ENCODE measurements around the gene FAM163B. TPM values are rescaled to one million over a fixed set of nuclear protein-coding genes. Genes with fewer than 3 reads are reported as not detected.

The FAM163B gene
- total and polyA plus RNA-seq, 5 donors from 2014 or later: not detected

DNA sequence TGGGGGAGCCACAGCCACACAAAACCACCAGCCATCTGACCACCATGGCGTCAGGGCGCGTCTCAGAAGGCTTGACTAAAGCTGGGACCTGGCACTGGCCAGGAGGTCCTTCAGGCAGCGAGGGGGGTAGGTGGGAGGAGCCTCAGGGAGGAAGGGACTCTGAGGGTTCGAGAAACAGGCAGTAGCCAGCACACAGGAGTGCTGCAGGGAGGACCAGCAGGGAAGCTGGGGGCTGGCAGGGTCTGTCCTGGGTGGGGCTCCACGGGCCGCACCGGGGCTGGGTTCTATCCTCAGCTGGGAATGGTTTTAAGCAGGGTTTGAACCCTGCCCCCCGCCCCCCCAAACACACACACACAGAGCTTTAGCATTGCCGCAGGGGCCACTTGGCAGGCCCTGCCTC lies 7.4 kb downstream of the FAM163B start:
- Histone ChIP-seq H3K4me1 (ENCODE audit: control insufficient read depth, insufficient read depth, low read length, poor library complexity, severe bottlenecking) (no peaks in the 10 kb centered on the region), H3K9me3 (ENCODE audit: control insufficient read depth in 2 of 2, low read length in 2 of 2) (peaks cover 11 to 14% of the 10 kb centered on the region in 2 experiments), H3K4me3 (ENCODE audit: low read depth, low read length) (no peak overlapping the region), H3K27ac (ENCODE audit: insufficient read depth, low read length, poor library complexity, severe bottlenecking) (no peak overlapping the region), H3K27me3 (ENCODE audit: control insufficient read depth, insufficient read depth, low read length) (no peaks in the 10 kb centered on the region), H3K36me3 (ENCODE audit: control insufficient read depth, insufficient read depth, low read length) (no peaks in the 10 kb centered on the region)
- Mint-ChIP-seq H3K27me3 (peaks cover 7% of the 10 kb centered on the region), H3K9me3 (peaks cover 1 to 12% (median 7%) of the 10 kb centered on the region in 7 donors), H3K4me1 (peaks cover 0 to 3% (median 0%) of the 10 kb centered on the region in 4 donors), H3K27ac (no peak overlapping the region), H3K4me3 (no peak overlapping the region), H3K36me3 (no peaks in the 10 kb centered on the region)
- ATAC-seq (ENCODE audit: low read depth in 2 of 2): no peak
- DNase-seq: no peak

DNA sequence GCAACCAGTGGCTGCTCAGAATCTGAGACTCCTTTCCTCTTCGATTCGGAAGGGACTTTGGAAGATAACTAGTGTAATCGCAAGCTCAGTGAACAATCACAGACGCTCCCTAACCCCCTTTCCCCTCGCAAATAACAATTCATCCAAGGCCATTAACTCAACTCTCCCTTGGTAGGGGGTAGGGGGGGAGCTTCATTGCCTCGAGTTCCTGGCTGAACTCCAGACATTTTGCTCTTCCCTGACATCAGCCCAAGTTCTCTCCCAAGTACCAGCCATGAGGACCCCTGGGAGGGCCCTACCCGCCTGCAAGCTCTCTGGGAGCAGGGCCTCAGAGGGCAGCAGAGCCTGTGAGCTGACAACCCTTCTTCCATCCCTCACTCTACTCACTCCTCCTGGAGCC lies 8.4 kb downstream of the FAM163B start:
- ATAC-seq (ENCODE audit: low read depth in 2 of 2) (no peak), DNase-seq (no peak)
- no peaks in the 10 kb centered on the region for H3K36me3 ChIP-seq (ENCODE audit: control insufficient read depth, insufficient read depth, low read length)
- no peak overlapping the region for H3K4me3 ChIP-seq (ENCODE audit: low read depth, low read length)
- peaks cover 1 to 12% (median 7%) of the 10 kb centered on the region in 7 donors for H3K9me3 Mint-ChIP-seq
- H3K4me1 Mint-ChIP-seq: peaks cover 0 to 3% (median 0%) of the 10 kb centered on the region in 4 donors
- H3K4me3 Mint-ChIP-seq: no peak overlapping the region
- H3K27ac ChIP-seq (ENCODE audit: insufficient read depth, low read length, poor library complexity, severe bottlenecking): no peak overlapping the region
- H3K36me3 Mint-ChIP-seq: no peaks in the 10 kb centered on the region
- peaks cover 14 to 23% of the 10 kb centered on the region in 2 experiments for H3K9me3 ChIP-seq (ENCODE audit: control insufficient read depth in 2 of 2, low read length in 2 of 2)
- peaks cover 8% of the 10 kb centered on the region for H3K27me3 Mint-ChIP-seq
- no peaks in the 10 kb centered on the region for H3K4me1 ChIP-seq (ENCODE audit: control insufficient read depth, insufficient read depth, low read length, poor library complexity, severe bottlenecking)
- no peaks in the 10 kb centered on the region for H3K27me3 ChIP-seq (ENCODE audit: control insufficient read depth, insufficient read depth, low read length)
- no peak overlapping the region for H3K27ac Mint-ChIP-seq

DNA sequence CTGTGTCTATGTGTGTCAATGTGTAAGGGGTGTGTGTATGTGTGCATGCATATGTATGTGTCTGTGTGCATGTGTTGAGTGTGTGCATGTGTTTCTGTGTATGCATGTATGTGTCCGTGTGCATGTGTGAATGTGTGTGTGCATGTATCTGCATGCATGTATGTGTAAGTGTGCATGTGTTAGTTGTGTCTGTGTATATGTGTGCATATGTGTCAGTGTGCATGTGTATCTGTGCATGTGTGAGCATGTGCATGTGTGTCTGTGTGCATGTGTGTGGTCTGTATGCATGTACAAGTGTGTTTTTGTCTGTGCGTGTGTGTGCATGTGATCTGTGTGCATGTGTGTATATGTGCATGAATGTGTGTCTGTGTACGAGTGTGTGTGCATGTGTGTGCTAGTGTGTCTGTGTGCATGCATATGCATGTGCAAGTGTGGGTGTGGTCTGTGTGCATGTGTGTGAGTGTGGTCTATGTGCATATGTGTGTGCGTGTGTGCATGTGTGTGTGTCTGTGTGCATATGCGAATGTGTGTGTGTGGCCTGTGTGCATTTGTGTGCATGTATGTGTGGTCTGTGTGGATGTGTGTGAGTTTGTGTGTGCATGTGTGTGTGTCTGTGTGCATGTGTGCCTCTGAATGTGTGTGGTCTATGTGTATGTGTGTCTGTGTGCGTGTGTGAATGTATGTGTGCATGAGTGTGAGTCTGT lies 9.6 kb downstream of the FAM163B start:
- H3K36me3 Mint-ChIP-seq: no peaks in the 10 kb centered on the region
- H3K9me3 Mint-ChIP-seq: peaks cover 1 to 12% (median 7%) of the 10 kb centered on the region in 7 donors

DNA sequence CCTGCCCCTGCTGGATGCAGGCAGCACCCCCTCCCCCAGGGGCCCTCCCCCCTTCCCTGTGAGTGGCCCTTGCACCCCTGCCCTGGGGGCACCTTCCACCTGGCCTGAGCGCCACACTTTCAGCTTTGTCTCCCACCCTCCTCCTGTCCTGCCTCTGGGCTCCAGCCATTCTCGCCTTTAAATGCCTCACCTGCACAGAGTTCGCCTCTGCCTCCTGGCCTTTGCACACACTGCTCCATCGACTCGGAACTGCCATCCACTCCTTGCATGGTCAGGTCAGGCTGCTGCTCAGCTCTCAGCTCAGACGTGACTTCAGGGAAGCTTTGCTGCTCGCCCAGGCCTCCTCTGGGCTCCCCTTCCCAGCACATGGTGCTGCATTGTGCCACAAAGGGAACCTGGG lies 10.2 kb downstream of the FAM163B start:
- H3K27me3 ChIP-seq (ENCODE audit: control insufficient read depth, insufficient read depth, low read length): no peaks in the 10 kb centered on the region
- no peak for DNase-seq
- no peak overlapping the region for H3K4me3 ChIP-seq (ENCODE audit: low read depth, low read length)
- peaks cover 4% of the 10 kb centered on the region for H3K27me3 Mint-ChIP-seq
- H3K4me1 ChIP-seq (ENCODE audit: control insufficient read depth, insufficient read depth, low read length, poor library complexity, severe bottlenecking): no peaks in the 10 kb centered on the region
- H3K9me3 Mint-ChIP-seq: peaks cover 1 to 12% (median 7%) of the 10 kb centered on the region in 7 donors
- ATAC-seq (ENCODE audit: low read depth in 2 of 2): no peak
- no peak overlapping the region for H3K27ac ChIP-seq (ENCODE audit: insufficient read depth, low read length, poor library complexity, severe bottlenecking)
- H3K36me3 Mint-ChIP-seq: no peaks in the 10 kb centered on the region
- no peak overlapping the region for H3K4me3 Mint-ChIP-seq
- peaks cover 14 to 23% of the 10 kb centered on the region in 2 experiments for H3K9me3 ChIP-seq (ENCODE audit: control insufficient read depth in 2 of 2, low read length in 2 of 2)
- H3K36me3 ChIP-seq (ENCODE audit: control insufficient read depth, insufficient read depth, low read length): no peaks in the 10 kb centered on the region
- no peaks in the 10 kb centered on the region for H3K4me1 Mint-ChIP-seq
- no peak overlapping the region for H3K27ac Mint-ChIP-seq

More for the DNA sequence above, 9.6 kb downstream of the FAM163B start:
- Histone ChIP-seq H3K27me3 (ENCODE audit: control insufficient read depth, insufficient read depth, low read length) (no peaks in the 10 kb centered on the region), H3K9me3 (ENCODE audit: control insufficient read depth in 2 of 2, low read length in 2 of 2) (peaks cover 14 to 23% of the 10 kb centered on the region in 2 experiments), H3K4me3 (ENCODE audit: low read depth, low read length) (no peak overlapping the region), H3K4me1 (ENCODE audit: control insufficient read depth, insufficient read depth, low read length, poor library complexity, severe bottlenecking) (no peaks in the 10 kb centered on the region), H3K27ac (ENCODE audit: insufficient read depth, low read length, poor library complexity, severe bottlenecking) (no peak overlapping the region), H3K36me3 (ENCODE audit: control insufficient read depth, insufficient read depth, low read length) (no peaks in the 10 kb centered on the region)
- peaks cover 0 to 3% (median 0%) of the 10 kb centered on the region in 4 donors for H3K4me1 Mint-ChIP-seq
- ATAC-seq (ENCODE audit: low read depth in 2 of 2) (no peak), DNase-seq (no peak)
- H3K27me3 Mint-ChIP-seq: peaks cover 6% of the 10 kb centered on the region
- H3K27ac Mint-ChIP-seq: no peak overlapping the region
- no peak overlapping the region for H3K4me3 Mint-ChIP-seq

DNA sequence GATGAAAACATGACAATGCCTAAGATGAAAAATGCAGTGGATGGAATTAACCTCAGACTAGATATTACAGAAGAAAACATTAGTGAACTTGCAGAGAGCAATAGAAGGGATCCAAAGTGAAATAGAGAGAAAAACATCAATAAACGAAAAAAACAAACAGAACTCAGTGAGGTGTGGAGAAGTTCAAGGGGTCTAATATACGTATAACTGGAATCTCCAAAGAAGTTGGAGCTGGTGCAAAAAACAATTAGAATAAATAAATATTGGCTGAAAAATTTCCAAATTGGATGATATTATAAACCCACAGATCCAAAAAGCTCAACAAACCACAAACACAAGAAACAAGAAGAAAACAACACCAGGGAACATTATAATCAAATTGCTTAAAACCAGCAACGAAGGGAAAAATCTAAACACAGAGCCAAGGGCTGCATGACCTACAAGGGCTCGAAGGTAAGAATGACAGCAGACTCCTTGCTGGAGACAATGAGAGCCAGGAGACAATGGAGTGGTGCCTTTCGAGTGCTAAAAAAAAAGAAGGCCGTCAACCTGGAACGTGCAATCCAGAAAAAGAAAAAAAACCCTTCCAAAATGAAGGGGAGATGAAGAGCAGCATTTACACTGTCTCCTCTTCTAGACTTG lies 11.8 kb downstream of the FAM163B start:
- no peaks in the 10 kb centered on the region for H3K27me3 ChIP-seq (ENCODE audit: control insufficient read depth, insufficient read depth, low read length)
- no peaks in the 10 kb centered on the region for H3K4me1 ChIP-seq (ENCODE audit: control insufficient read depth, insufficient read depth, low read length, poor library complexity, severe bottlenecking)
- peaks cover 14 to 23% of the 10 kb centered on the region in 2 experiments for H3K9me3 ChIP-seq (ENCODE audit: control insufficient read depth in 2 of 2, low read length in 2 of 2)
- no peak for ATAC-seq (ENCODE audit: low read depth in 2 of 2)
- no peaks in the 10 kb centered on the region for H3K36me3 ChIP-seq (ENCODE audit: control insufficient read depth, insufficient read depth, low read length)
- Mint-ChIP-seq H3K27ac (no peak overlapping the region), H3K9me3 (peaks cover 1 to 11% (median 7%) of the 10 kb centered on the region in 7 donors), H3K4me1 (no peaks in the 10 kb centered on the region), H3K36me3 (no peaks in the 10 kb centered on the region), H3K4me3 (no peak overlapping the region), H3K27me3 (peaks cover 4% of the 10 kb centered on the region)
- no peak overlapping the region for H3K4me3 ChIP-seq (ENCODE audit: low read depth, low read length)
- H3K27ac ChIP-seq (ENCODE audit: insufficient read depth, low read length, poor library complexity, severe bottlenecking): no peak overlapping the region
- DNase-seq: no peak

DNA sequence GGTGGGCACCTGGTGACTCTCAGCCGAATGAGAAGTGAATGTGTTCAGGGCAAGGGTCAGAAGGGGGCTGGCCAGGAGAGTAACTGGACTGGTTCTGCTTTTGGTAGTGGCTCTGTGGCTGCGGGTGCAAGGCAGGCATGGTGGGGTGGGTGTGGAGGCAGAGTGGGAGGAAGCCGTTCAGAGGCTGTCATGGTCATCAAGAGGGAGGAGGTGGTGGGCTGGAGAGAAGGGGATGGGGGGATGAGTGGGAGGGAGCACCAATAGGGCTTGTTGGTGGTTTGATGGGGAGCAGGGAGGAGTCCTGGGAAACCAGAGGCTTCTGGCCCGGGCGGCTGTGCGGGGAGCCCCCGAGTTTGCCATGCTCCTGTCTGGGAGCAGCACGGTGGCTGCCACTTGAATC lies 13.3 kb downstream of the FAM163B start:
- H3K36me3 ChIP-seq (ENCODE audit: control insufficient read depth, insufficient read depth, low read length): no peaks in the 10 kb centered on the region
- H3K36me3 Mint-ChIP-seq: no peaks in the 10 kb centered on the region

DNA sequence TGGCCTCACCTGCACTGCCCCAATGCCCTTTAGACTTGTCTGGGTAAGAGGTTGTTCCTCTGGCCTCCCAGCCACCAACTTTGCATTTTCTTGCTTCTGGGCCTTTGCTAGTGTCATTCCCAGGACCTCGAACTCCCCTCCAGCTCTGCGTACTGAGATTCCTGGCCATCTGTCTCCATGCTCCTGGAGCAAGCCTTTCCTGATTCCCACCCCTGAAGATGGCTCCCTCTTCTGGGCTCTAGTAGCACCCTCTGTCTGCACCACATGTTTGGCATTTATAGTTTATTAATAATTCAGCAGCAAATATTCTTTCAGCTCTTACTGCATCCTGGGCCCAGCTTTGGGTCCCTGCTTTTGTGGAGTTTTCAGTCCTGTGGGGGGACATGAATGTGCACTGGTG lies 14.9 kb downstream of the FAM163B start:
- H3K4me1 ChIP-seq (ENCODE audit: control insufficient read depth, insufficient read depth, low read length, poor library complexity, severe bottlenecking): no peaks in the 10 kb centered on the region
- Mint-ChIP-seq H3K4me1 (no peaks in the 10 kb centered on the region), H3K9me3 (peaks cover 1 to 11% (median 7%) of the 10 kb centered on the region in 7 donors), H3K27me3 (peaks cover 4% of the 10 kb centered on the region), H3K27ac (no peak overlapping the region), H3K4me3 (no peak overlapping the region), H3K36me3 (no peaks in the 10 kb centered on the region)
- H3K9me3 ChIP-seq (ENCODE audit: control insufficient read depth in 2 of 2, low read length in 2 of 2): peaks cover 14 to 23% of the 10 kb centered on the region in 2 experiments
- H3K36me3 ChIP-seq (ENCODE audit: control insufficient read depth, insufficient read depth, low read length): no peaks in the 10 kb centered on the region
- no peak overlapping the region for H3K27ac ChIP-seq (ENCODE audit: insufficient read depth, low read length, poor library complexity, severe bottlenecking)
- ATAC-seq (ENCODE audit: low read depth in 2 of 2) (no peak), DNase-seq (no peak)
- H3K4me3 ChIP-seq (ENCODE audit: low read depth, low read length): no peak overlapping the region
- no peaks in the 10 kb centered on the region for H3K27me3 ChIP-seq (ENCODE audit: control insufficient read depth, insufficient read depth, low read length)

More for the DNA sequence above, 13.3 kb downstream of the FAM163B start:
- DNase-seq (no peak), ATAC-seq (ENCODE audit: low read depth in 2 of 2) (no peak)
- Histone ChIP-seq H3K27ac (ENCODE audit: insufficient read depth, low read length, poor library complexity, severe bottlenecking) (no peak overlapping the region), H3K9me3 (ENCODE audit: control insufficient read depth in 2 of 2, low read length in 2 of 2) (peaks cover 14 to 23% of the 10 kb centered on the region in 2 experiments), H3K4me3 (ENCODE audit: low read depth, low read length) (no peak overlapping the region), H3K4me1 (ENCODE audit: control insufficient read depth, insufficient read depth, low read length, poor library complexity, severe bottlenecking) (no peaks in the 10 kb centered on the region), H3K27me3 (ENCODE audit: control insufficient read depth, insufficient read depth, low read length) (no peaks in the 10 kb centered on the region)
- Mint-ChIP-seq H3K4me1 (no peaks in the 10 kb centered on the region), H3K4me3 (no peak overlapping the region), H3K27ac (no peak overlapping the region), H3K27me3 (peaks cover 4% of the 10 kb centered on the region), H3K9me3 (peaks cover 1 to 11% (median 7%) of the 10 kb centered on the region in 7 donors)

All from CD4-positive, CD25-positive, alpha-beta regulatory T cell (primary cell).